B cell (primary cell): ENCODE measurements around the gene RSPH1. TPM values are rescaled to one million over a fixed set of nuclear protein-coding genes. Genes with fewer than 3 reads are reported as not detected.

Source experiments
- ATAC-seq: fragments of 200-7000 bp; cut with Tn5 transposase; one replicate; pipeline ENCODE4 v1.10.0; 2021; ENCODE audit warnings: low read depth, mild to moderate bottlenecking, moderate number of reproducible peaks, moderate library complexity
- CTCF ChIA-PET: fragments of 350-600 bp; sonication (Branson Sonifier 250); formaldehyde crosslinking; loops from one replicate; lab custom pipeline; 2021; ENCODE audit warnings: antibody characterized with exemption, inconsistent platforms; lab: Charles Lee
- POLR2A ChIA-PET: fragments of 350-600 bp; sonication (Branson Sonifier 250); formaldehyde crosslinking; loops from one replicate; lab custom pipeline; 2021; ENCODE audit warnings: antibody characterized with exemption; lab: Charles Lee
- DNase-seq: peaks from one replicate; pipeline ENCODE4 v3.0.0; 2013
- H2AFZ ChIP-seq: 2 replicates; pipeline ENCODE4 v1.6.1; 2012; ENCODE audit warnings: mild to moderate bottlenecking, low read depth, low read length; ENCODE audit not compliant: insufficient read depth, poor library complexity, severe bottlenecking
- H3K27ac ChIP-seq, 2 donors: 1 replicate in 1 of 2; 2 replicates in 1 of 2; pipeline ENCODE4 v1.5.1; 2012 to 2013; ENCODE audit warnings: low read length in 2 of 2, mild to moderate bottlenecking in 2 of 2, moderate library complexity in 1 of 2
- H3K27me3 ChIP-seq, 4 experiments: fragments of 200-600 bp in 1 of 4; sonication (generic) in 1 of 4; replicated peaks in 1 of 4; 1 replicate in 2 of 4; 2 replicates in 2 of 4; pipeline versions ENCODE4 v1.6.1 to v1.7.0; 2013 to 2016; ENCODE audit warnings: low read length in 3 of 4, mild to moderate bottlenecking in 2 of 4, mixed read lengths in 1 of 4, moderate library complexity in 1 of 4; ENCODE audit not compliant: insufficient read depth in 4 of 4, control insufficient read depth in 3 of 4; ENCODE audit errors: control extremely low read depth in 1 of 4
- H3K36me3 ChIP-seq, 2 experiments: replicated peaks in 1 of 2; 1 replicate in 1 of 2; 2 replicates in 1 of 2; pipeline versions ENCODE4 v1.6.1 to v1.7.1; 2013; ENCODE audit warnings: low read length in 1 of 2; ENCODE audit not compliant: insufficient read depth in 2 of 2, control insufficient read depth in 1 of 2; ENCODE audit errors: control extremely low read depth in 1 of 2, extremely low read depth in 1 of 2
- H3K4me1 ChIP-seq, 2 donors: fragments of 200-600 bp in 1 of 2; sonication (generic) in 1 of 2; 1 replicate in 1 of 2; 2 replicates in 1 of 2; pipeline versions ENCODE4 v1.5.1 to v1.6.1; 2013 to 2017; ENCODE audit warnings: low read length in 2 of 2; ENCODE audit not compliant: control insufficient read depth in 2 of 2, insufficient read depth in 2 of 2
- H3K4me2 ChIP-seq: replicated peaks from 2 replicates; pipeline ENCODE3; 2012; ENCODE audit warnings: mild to moderate bottlenecking, low read depth, low read length; ENCODE audit not compliant: poor library complexity, severe bottlenecking
- H3K4me3 ChIP-seq, 5 experiments: fragments of 200-600 bp in 1 of 5; sonication (generic) in 1 of 5; 1 replicate in 3 of 5; 2 replicates in 2 of 5; pipeline versions ENCODE4 v1.5.1 to v1.7.0; 2011 to 2016; ENCODE audit warnings: low read length in 4 of 5, mild to moderate bottlenecking in 4 of 5, low read depth in 2 of 5, control low read depth in 1 of 5, moderate library complexity in 1 of 5; ENCODE audit not compliant: insufficient read depth in 1 of 5; ENCODE audit errors: control extremely low read depth in 1 of 5, extremely low read depth in 1 of 5
- H3K79me2 ChIP-seq: fragments of 200-600 bp; sonication (generic); one replicate; pipeline ENCODE4 v1.6.0; 2016; ENCODE audit warnings: low read length; ENCODE audit not compliant: control insufficient read depth, insufficient read depth
- H3K9ac ChIP-seq: fragments of 200-600 bp; sonication (generic); 2 replicates; pipeline ENCODE4 v1.6.1; 2017; ENCODE audit warnings: mild to moderate bottlenecking, low read length, moderate library complexity
- H3K9me3 ChIP-seq, 3 donors: one replicate each; pipeline versions ENCODE4 v1.6.1 to v1.7.1; 2013; ENCODE audit warnings: low read length in 2 of 3; ENCODE audit not compliant: control insufficient read depth in 2 of 3, insufficient read depth in 1 of 3; ENCODE audit errors: control extremely low read depth in 1 of 3
- H4K20me1 ChIP-seq: 2 replicates; pipeline ENCODE4 v1.6.0; 2012; ENCODE audit warnings: mild to moderate bottlenecking, low read length; ENCODE audit not compliant: insufficient read depth, control insufficient read depth, poor library complexity, severe bottlenecking
- H3K27ac Mint-ChIP-seq: one replicate; pipeline ENCODE4 v1.8.0; 2021; ENCODE audit warnings: mixed read lengths
- H3K27me3 Mint-ChIP-seq: one replicate; pipeline ENCODE4 v1.8.0; 2021; ENCODE audit warnings: mixed read lengths
- H3K4me1 Mint-ChIP-seq: one replicate; pipeline ENCODE4 v1.8.0; 2021; ENCODE audit warnings: mixed read lengths
- H3K4me3 Mint-ChIP-seq: one replicate; pipeline ENCODE4 v1.8.0; 2021; ENCODE audit warnings: mixed read lengths
- H3K9me3 Mint-ChIP-seq: one replicate; pipeline ENCODE4 v1.8.0; 2022; ENCODE audit warnings: mixed read lengths; ENCODE audit not compliant: insufficient read depth
- CTCF ChIP-seq: fragments of 200-600 bp; IDR thresholded peaks from one replicate; pipeline ENCODE4 v1.8.0; 2022; ENCODE audit warnings: antibody characterized with exemption, mild to moderate bottlenecking
- EZH2 ChIP-seq: IDR thresholded peaks from 2 replicates; pipeline ENCODE4 v1.6.1; 2012; ENCODE audit warnings: borderline replicate concordance, low read depth, mild to moderate bottlenecking, moderate library complexity, low read length; ENCODE audit not compliant: insufficient read depth, poor library complexity, severe bottlenecking
- WGBS: methylation state at CpG from one replicate; pipeline ENCODE4 v1.1.5; 2013; ENCODE audit warnings: missing lambda C conversion rate; ENCODE audit not compliant: insufficient coverage; 5-methylcytosine and 5-hydroxymethylcytosine counted together
- intact Hi-C: fragments of 100-400 bp; cut with micrococcal nuclease; formaldehyde crosslinking; loops from one replicate; pipeline ENCODE4 v1.10.0; 2022
- polyA plus RNA-seq: library from polyadenylated mRNA; depleted of rRNA; stranded (reverse); fragments of >200 nt; gene quantifications from 2 replicates; pipeline ENCODE4 v1.2.3, GENCODE V29; 2012
- total RNA-seq, 2 donors: library from RNA; stranded (reverse); fragments of 120-200 nt in 1 of 2; gene quantifications; 1 replicate in 1 of 2; 2 replicates in 1 of 2; pipeline versions ENCODE4 v1.2.3 to v1.2.4, GENCODE V29; 2013 to 2022

RSPH1 gene
- total and polyA plus RNA-seq, 2 donors (not counting 1 experiment from before 2014, with no cell fraction given): 0.10 to 0.64 TPM

GRCh38 chr21:42427809-42428419, 68.1 kb downstream of the RSPH1 start:
- peaks cover 10% of the 10 kb centered on the region for H3K9me3 Mint-ChIP-seq
- WGBS: 100% methylated on average over 2 of the region's 10 CpGs

More at GRCh38 chr21:42427809-42428419, 68.1 kb downstream of the RSPH1 start:
- H3K27me3 Mint-ChIP-seq: peaks cover 32% of the 10 kb centered on the region
- H3K4me3 Mint-ChIP-seq: no peak overlapping the region
- POLR2A ChIA-PET: no interaction called here
- no peak for DNase-seq
- no peak overlapping the region for H3K27ac Mint-ChIP-seq
- Histone ChIP-seq H3K27ac (no peak overlapping the region), H3K4me1 (peaks cover 18 to 28% of the 10 kb centered on the region in 2 donors), H3K4me2 (no peak overlapping the region), H3K9me3 (peaks cover 0 to 9% (median 4%) of the 10 kb centered on the region in 3 donors), H3K36me3 (no peaks in the 10 kb centered on the region), H4K20me1 (no peaks in the 10 kb centered on the region), H3K27me3 (peaks cover 0 to 27% (median 6%) of the 10 kb centered on the region in 4 experiments), H3K9ac (no peak overlapping the region), H2AFZ (no peak overlapping the region), H3K79me2 (no peaks in the 10 kb centered on the region), H3K4me3 (no peak overlapping the region)
- ATAC-seq: no peak
- TF ChIP-seq EZH2 (no peak), CTCF (no peak)
- CTCF ChIA-PET: no interaction called here
- H3K4me1 Mint-ChIP-seq: peaks cover 25% of the 10 kb centered on the region
- intact Hi-C loops: no loop called here
